GM06990 (cell line): ENCODE measurements around the gene TNFRSF13B.
A peak's percentile ranks its signal among the peaks of the same experiment; 100 is the strongest.

Source experiments
- DNase-seq: peaks from one replicate; pipeline ENCODE4 v3.0.0-alpha.2; 2011; ENCODE audit not compliant: insufficient read length; ENCODE audit errors: extremely low read depth
- H3K27me3 ChIP-seq: replicated peaks from 2 replicates; pipeline ENCODE4 v1.6.0; 2011; ENCODE audit warnings: low read length; ENCODE audit not compliant: control insufficient read depth, insufficient read depth
- H3K36me3 ChIP-seq: 2 replicates; pipeline ENCODE4 v1.5.1; 2011; ENCODE audit warnings: low read length; ENCODE audit not compliant: control insufficient read depth, insufficient read depth
- H3K4me3 ChIP-seq: replicated peaks from 2 replicates; pipeline ENCODE4 v1.5.1; 2011; ENCODE audit warnings: low read depth, mild to moderate bottlenecking, control low read depth, low read length
- CTCF ChIP-seq: IDR thresholded peaks from 2 replicates; pipeline ENCODE4 v1.5.1; 2011; ENCODE audit warnings: low read length, control low read depth, mild to moderate bottlenecking, inconsistent platforms; ENCODE audit not compliant: insufficient read depth, poor library complexity, severe bottlenecking

TNFRSF13B gene

DNA sequence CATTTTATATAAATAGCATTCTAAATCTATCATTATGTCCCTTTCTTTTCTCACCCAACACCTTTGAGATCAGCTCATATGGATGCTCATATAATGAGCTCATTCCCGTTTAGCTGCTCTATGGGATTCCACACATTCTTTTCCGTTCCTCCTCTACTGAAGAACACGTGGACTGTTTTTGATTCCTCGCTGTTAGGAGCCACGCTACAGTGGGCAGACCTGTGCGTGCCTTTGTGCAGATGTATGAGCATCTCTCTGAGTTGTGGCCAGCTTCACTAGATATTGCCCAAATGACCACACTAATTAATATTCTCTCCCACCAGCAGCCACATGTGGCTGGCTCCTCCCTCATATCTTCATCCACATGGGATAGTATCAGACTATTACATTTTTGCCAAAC lies 6.0 kb upstream of the TNFRSF13B start:
- TF ChIP-seq CTCF: no peak
- Histone ChIP-seq H3K4me3 (no peak overlapping the region), H3K27me3 (no peaks in the 10 kb centered on the region), H3K36me3 (no peaks in the 10 kb centered on the region)
- no peak for DNase-seq

DNA sequence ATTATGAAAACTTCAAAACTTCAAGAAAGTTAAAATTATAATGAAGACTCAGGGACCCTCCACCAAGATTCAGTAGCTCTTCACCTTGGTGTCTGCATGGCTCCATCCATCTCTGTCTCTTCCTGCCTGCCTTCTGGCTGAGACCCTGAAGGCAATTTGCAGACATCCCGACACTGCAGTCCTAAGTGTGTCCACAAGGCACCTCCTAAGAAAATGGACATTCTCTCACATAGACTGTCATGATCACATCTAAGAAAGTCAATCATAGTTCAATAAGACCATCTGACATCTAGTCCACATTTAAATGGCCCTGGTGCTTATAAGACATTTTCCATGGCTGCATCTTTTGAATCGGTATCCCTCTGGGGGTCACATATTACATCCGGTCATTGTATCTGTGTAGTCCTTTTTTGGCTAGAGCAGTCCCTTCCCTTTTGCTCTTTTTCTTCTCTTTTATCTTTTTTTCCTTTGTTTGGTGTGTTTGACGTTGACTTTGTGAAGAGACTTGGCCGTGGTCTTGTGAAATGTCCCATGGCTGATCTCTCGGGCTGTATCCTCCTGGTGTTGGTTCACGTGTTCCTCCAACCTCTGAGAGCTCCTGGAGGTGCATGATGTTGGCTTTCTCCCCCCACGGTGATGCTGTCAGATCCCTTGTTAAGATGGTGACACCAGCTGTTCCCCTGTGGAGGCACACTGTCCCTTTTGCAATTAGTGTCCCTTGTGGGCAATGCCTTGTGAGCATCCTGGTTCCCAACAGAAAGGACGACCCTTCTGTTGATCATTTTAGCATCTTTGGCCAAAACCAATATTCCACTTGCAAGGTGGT lies 5.0 kb upstream of the TNFRSF13B start:
- Histone ChIP-seq H3K36me3 (no peaks in the 10 kb centered on the region), H3K27me3 (no peaks in the 10 kb centered on the region), H3K4me3 (no peak overlapping the region)
- TF ChIP-seq CTCF: no peak
- no peak for DNase-seq

DNA sequence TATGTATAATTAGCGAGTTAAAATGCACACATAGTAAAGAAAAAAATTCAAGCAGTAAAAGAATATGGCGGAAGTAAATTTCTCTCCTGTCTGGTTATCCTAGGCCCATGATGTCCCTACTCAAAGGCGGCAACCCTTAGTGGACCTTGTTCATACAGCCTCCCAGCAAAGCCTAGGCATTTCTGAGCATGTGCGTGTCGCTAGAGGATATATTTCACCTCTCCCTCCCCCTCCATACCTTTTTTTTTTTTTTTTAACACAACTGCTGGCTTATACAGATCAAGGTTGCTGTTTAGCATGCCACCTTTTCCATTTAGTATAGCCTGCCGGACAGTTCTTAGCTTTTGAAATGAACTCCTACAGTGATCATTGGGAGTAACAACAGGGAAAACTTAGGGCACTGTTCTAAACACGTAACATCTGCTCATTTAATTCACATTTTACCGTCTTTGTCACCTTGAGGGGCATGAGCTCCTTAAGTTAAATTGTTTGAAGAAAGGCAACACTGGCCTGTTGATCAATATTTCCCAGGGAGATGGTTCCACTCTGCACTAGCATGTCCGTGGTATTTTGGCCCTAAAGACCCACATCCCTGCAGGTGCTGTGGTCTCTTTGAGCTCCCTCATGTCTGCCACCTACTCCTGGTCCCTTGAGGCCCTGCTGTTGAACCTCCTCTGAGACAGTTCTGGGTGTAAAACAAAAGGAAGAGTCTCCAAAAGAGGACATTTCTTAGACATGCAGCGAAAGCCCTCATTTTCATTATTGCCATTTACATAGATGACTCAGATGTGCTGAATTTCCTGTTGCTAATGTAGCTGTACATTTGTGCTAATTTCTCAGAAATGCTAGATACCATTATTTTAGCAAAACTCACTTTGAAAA lies 4.1 kb upstream of the TNFRSF13B start:
- no peaks in the 10 kb centered on the region for H3K27me3 ChIP-seq
- peak; percentile 78 for DNase-seq
- TF ChIP-seq CTCF: no peak

GRCh38 chr17:16975277-16975651 lies 3.3 kb upstream of the TNFRSF13B start:
- Histone ChIP-seq H3K27me3 (no peaks in the 10 kb centered on the region), H3K36me3 (no peaks in the 10 kb centered on the region), H3K4me3 (peak overlapping the region; percentile 4; the same call in 1 of the 2 replicates)
- DNase-seq: peak; percentile 72
- TF ChIP-seq CTCF: no peak

More for the DNA sequence above, 4.1 kb upstream of the TNFRSF13B start:
- Histone ChIP-seq H3K36me3 (no peaks in the 10 kb centered on the region), H3K4me3 (peak overlapping the region; percentile 16)

DNA sequence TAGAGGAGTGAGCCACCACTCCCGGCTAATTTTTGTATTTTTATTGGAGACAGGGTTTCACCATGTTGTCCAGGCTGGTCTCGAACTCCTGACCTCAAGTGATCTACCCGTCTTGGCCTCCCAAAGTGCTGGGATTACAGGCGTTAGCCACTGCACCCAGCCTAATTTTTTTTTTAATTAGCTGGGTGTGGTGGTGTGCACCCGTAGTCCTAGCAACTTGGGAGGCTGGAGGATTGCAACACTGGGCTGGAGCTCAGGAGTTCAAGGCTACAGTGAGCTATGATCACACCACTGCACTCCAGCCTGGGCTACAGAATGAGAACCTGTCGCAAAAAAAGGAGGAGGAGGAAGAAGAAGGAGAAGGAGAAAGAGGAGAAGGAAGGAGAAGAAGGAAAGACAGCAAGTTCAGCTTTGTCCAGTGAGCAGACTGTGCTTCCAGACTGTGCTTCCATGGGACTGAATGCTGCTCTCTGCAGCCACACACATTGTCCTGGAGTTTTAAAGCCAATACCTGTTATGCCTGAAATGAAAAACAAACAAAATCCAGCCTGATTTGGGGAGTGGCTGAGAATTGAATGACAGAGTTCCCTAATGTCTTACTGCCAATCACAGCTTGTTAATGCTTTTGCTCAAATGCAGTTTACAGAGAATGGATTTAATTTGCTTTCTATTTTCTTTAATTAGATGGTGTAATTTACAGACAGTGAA lies 2.8 kb upstream of the TNFRSF13B start:
- peak overlapping the region; percentile 30; the same call in 1 of the 2 replicates for H3K4me3 ChIP-seq
- H3K36me3 ChIP-seq: no peaks in the 10 kb centered on the region
- no peak for TF ChIP-seq CTCF
- DNase-seq: no peak
- H3K27me3 ChIP-seq: no peaks in the 10 kb centered on the region
